Amniotic epithelial cell (primary cell): Measurements from ENCODE around the gene IMMP2L.
"Not testable (repeated sequence)": the region's sequence is repeated elsewhere in the genome, so short reads cannot be mapped to it uniquely, and the experiment has no call there.

Experiments used
- DNase-seq: peaks from one replicate; pipeline ENCODE4 v3.0.0-alpha.2; 2010; ENCODE audit warnings: low read depth

The IMMP2L gene

DNA sequence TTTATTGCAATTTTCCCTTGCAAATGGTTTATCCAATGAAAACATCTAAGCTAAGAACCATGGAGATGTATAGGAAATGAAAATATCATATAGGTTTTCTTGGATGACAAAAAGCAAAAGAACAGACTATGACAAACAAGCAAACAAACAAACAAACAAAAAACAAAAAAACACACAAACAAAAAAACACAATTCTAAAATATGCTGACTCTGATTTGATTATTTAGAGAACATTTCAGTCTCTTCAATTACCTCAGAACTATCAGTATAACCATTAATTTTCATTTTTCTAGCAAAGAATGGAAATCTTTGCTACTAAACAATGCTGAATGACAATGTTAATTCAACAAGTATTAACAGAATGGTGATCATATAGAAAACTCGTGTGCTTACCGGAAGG lies 840.9 kb downstream of the IMMP2L start:
- DNase-seq = no peak

DNA sequence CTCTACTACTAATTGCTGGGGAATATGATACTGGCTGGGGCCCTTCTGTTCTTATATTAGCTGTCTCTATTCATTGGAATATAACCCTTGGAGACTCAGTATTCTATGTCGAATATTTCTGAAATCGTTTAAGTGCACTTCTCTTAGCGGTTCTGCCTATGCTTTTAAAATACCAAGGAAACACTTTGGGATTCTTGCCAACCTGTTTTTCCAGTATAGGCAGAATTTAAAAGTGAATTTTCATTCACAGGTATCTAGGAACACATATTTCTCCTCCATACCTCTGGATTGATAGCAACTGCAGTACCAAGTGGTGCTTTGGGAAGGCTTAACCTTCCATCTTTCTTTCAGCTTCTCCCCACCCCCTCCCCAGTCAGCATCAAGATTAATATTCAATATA lies 841.7 kb downstream of the IMMP2L start:
- DNase-seq = no peak

DNA sequence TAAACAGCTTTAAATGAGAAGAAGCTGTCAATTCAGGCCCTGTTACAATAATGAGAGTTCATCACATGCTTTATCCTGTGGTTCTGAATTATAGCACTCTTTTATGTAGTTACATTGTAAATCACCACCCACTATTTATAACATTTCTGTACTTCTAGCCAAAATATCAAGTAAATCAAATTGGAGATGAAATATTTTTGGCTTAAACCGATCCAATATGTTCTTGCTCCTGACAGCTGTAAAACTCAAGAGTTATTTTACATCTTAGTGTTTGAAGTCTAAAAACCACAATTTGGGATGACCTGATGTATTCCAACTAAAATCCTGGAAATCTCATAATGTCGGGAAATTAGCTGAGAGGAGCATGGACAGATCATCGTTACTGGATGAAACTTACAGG lies 842.6 kb downstream of the IMMP2L start:
- DNase-seq = no peak

DNA sequence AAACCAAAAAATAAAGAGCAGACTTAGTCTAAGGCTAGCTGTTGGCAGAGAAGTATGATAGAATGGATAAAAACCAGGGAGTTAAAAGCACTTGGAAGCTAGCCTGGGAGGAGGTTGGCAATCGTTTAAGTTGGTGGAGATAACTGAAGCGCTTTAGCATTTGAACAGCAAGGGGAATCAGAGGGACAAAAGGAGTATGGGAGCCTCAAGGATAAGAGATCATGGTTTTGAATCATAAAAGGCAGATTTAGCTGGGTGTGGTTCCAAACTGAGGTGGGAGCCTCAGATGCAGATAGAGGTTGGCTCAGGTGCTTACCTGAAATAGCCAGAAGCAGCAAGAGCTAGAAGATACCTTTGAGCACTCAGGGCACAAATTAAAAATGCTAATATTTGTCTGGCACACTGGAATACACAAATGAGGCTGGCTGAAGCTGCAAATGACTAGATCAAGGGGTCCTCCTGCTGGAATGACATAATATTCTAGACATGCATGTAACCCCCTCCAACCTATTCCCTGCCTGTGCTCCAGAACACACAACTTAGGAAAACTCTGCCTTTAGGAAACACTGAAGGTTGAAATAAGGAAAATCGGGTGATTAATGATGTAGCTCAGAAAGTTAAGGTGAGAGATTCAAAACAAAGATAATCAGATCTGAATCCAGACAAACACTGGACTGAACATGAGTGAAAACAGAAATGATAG lies 843.6 kb downstream of the IMMP2L start:
- DNase-seq = no peak

DNA sequence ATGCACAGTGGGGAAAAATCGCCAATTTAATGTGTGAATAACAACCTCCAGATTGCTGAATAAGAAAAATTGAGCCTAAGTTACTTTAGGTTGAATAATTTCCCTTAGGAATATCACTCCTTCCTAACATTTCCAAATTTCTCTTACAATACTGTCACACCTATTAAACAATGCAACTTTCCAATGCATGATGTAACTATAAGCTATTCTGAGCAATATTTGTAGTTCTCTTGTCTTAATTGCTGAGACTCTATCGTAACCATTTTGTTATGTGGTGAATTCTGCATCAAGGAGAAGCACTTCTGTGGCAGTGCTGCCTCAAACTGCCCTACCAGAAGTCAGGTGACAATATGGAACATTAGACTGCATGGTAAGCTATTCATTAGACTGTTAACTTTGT lies 858.1 kb downstream of the IMMP2L start:
- DNase-seq = no peak

DNA sequence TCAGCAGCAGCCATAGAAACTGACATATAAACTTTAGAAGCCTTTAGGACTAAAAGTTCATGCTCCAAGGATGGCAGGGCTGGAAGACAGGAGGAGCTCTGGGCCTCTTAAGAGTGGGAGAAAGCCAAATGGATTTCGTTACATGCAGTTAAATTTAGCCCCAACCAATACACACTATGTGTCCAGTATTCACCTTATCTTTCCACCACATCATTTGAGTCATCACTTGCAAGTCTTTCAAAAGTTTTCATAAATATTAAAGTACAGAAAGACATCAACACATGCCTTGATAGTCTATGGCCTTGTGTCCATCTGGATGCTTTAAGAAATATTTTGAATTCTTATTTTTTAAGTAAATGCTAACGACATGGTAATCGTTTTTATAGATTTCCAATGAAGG lies 863.7 kb downstream of the IMMP2L start:
- peak; percentile 0 for DNase-seq

DNA sequence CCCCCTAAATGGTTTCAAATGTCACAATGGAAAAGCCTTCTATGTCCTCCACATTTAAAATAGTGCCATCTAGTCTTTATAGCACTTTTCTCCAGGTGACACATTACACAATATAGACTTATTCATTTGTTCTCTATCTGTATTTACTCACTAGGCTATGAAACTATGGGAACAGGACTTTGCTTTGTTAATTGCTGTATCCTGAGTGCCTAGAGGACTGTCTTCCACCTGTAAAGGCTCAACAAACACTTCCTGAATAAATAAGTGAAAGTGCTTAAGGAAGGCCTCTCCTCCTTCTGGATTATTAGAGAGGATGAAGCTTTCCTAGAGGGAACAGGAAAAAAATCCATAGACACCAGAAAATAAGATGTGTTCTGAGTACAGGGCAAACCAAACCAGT lies 868.9 kb downstream of the IMMP2L start:
- DNase-seq = no peak

DNA sequence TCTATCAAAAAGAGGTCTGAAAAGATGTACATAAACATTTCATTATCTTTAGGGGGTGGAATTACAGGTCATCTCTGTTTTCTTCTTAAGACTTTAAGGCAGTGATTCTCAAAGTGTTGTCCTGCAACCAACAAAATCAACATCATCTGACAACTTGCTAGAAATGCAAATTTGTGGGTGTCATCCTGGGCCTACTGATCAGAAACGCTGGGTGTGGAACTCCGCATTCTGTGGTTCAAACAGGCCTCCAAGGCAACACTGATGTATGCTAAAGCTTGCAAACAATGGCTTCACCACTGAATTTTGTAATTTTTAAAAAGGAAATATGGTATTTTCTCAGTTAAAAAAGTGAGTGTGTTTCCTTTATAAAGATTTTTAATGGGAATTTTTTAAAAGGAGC lies 873.4 kb downstream of the IMMP2L start:
- no peak for DNase-seq

DNA sequence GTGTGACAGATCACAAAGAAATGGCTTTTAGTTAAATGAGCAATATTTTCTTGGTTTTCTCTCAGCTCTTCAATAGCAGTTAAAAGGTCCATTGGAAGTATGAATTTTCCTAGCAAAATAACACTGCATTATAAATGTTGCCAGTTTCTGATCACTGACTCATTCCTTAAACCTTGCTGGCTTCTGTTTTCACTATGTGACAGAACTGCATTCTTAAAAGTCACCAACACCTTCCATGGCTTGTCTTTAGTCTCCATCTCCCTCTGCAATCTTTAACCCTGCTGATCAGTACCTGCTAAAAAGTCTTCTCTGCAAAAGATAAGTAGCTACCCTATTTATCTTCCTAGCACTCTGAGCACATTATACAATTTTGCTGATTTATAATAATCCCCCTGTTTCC lies 876.4 kb downstream of the IMMP2L start:
- DNase-seq = no peak

DNA sequence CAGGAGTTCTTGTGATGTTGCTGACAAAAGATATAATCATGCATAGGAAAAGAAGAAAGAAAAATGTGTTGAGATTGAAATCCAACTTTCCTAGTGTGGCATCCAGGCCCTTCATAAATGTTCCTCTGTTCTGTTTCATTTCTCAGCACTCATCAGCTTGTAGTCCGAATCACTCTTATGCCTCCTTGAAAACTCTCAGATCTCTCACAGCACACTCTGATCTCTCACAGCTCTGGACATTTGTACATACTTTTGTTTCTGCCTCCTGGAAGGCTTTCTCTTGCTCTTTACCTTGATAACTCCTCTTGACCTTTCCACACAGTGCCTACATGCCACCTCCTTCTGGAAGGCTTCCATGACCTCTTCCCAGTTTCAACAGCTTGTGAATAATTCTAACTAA lies 880.4 kb downstream of the IMMP2L start:
- no peak for DNase-seq

DNA sequence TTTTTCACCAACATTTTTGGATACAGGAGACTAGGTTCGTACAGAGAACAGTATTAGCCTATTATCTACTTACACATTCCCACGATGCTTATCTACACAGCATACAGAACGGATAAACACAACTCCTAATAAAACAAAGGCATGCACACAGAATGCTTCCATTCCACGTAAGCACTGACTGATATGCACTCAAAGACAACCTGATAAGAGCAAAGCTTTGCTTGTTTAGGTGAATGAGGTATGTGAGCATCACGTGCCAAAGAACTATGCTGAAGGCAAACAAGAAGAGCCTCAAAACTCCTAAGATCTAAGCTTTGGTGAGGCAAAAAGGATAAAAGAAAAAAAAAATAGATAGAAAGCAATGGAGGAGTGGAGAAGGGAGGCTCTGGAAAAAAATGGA lies 884.9 kb downstream of the IMMP2L start:
- DNase-seq = no peak

DNA sequence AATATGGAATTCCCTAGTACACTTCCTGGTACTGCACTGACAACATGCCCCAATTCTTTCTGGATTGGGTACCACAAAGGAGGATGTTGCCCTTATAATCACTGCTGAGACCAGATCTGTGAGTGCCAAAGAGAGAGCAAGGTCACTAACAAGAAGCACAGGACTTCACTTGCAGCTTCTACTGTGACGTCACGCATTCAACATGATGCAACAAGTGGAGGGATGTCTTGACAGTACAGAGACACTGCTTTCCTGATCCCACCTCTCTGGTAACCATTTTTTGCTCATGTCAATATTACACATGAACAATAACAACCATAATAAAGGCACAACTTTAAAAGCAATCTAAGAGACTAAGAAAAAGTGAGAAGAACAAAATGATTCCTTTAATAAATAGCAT lies 885.5 kb downstream of the IMMP2L start:
- DNase-seq = no peak

DNA sequence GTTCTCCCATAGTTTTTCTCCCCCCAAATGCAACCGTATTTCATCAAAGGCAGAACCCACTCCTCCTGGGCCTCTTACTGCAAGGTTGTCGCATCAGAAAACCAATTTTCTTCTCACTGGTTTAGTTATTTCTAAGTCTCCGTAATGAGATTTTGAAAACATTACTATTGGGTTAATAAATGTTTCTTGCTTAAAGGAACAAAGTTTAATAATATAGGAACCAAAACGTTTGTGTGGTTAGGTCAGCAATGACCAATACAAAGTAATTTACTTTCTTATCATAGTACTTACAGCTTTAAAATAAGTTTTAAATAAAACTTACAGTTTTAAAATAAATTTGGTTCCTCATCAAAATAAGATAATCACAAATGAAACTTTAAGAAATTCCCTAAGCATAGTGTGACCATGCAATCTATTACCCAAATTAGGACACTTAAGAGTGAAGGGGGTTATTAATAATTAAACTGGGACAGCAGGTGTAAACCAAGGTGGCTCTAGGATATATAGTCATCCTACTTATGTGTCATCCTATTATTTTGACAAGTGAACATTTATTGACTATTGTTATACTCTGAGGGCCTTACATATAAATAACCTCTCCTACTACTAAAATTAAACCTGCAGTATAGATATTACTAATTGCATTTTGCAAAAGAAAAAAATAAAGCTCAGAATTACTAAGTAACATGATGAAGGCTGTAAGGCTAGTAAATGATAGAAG lies 886.7 kb downstream of the IMMP2L start:
- no peak for DNase-seq

DNA sequence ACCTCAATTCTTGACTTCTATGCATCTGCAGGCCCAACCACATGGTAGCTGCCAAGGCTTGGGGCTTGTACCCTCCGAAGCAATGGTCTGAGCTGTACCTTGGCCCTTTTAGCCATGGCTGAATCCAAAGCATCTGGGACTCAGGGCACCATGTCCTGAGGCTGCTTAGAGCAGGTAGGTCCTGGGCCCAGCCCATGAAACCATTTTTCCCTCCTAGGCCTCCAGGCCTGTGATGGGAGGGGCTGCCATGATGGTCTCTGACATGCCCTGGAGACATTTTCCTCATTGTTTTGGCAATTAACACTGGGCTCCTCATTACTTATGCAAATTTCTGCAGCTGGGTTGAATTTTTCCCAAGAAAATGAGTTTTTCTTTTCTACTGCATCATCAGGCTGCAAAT lies 889.1 kb downstream of the IMMP2L start:
- DNase-seq = no peak

DNA sequence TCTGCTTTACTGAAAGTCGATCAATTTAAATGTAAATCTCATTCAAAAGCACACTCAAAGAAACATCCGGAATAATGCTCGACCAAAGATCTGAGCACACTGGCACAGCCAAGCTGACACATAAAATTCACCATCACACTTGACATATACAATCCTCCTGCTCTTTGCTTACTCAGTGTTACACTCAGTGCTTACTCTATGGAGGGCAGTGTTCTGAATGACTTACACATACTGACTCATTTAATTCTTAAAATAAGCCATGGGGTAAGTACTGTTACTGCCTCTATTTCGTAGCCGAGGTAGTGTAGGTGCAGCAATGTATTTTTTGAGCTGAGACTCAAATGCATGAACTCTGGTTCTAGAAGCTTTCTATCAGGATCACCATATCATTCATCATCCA lies 892.9 kb downstream of the IMMP2L start:
- DNase-seq = no peak

DNA sequence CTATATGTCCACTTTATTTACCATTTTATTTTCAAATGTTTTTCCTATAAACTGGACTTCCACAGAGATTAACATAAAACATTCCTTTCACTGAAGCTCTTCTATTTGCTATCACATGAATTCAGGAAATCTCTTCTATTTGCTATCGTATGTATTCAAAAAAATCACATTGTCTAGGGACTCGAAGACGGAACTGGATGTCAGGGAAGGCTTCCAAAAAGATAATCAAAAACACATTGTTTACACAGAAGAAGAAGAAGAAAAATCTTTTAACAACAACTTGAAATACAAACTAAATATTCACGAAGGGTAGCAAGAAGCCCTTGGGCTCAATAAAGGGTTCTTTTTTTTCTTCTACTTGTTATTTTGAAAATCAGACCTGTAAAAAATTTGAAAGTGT lies 897.5 kb downstream of the IMMP2L start:
- DNase-seq = no peak

DNA sequence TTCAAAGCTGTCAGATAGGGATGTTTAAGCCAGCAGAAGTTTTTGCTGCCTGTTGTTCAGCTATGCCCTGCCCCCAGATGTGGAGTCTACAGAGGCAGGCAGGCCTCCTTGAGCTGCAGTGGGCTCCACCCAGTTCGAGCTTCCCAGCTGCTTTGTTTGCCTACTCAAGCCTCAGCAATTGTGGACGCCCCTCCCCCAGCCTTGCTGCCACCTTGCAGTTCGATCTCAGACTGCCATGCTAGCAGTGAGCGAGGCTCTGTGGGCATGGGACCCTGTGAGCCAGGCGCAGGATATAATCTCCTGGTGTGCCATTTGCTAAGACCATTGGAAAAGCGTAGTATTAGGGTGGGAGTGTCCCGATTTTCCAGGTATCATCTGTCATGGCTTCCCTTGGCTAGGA lies 901.7 kb downstream of the IMMP2L start:
- not testable (repeated sequence) for DNase-seq

DNA sequence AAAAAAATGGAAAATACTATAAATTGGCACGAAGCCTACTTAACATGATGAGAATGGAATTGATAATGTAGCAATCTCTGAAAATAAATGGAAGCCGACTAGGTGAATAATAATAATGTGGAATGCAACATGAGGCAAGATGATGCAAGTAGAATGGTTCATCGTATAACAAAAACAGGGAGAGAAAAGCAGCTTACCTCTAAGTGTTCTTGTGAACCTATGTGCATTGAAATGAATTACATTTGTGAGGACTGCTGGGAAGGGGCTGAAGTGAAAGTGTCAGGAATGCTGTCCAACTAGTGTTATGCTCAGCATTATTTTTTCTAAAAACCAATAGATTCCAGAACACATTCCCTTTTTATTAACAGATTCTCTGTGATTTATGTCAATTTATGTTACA lies 912.0 kb downstream of the IMMP2L start:
- no peak for DNase-seq

DNA sequence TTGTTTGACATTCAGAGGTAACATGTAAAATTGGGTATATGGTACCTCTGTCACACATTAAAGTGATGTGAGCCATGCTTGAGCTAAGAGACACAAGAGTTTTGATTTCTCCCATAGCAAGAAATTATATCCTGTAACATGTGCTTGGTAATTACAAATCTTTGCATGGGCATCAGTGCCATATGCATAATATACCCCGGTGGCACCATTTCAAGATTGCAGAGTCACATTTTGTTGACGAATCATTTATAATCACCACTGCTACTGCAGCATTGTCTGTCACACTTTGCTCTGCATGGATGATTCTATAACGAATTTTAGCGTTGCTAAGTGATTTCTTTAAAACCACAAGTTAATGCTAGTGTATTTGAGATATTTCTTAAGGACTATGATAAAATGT lies 915.0 kb downstream of the IMMP2L start:
- DNase-seq = no peak

DNA sequence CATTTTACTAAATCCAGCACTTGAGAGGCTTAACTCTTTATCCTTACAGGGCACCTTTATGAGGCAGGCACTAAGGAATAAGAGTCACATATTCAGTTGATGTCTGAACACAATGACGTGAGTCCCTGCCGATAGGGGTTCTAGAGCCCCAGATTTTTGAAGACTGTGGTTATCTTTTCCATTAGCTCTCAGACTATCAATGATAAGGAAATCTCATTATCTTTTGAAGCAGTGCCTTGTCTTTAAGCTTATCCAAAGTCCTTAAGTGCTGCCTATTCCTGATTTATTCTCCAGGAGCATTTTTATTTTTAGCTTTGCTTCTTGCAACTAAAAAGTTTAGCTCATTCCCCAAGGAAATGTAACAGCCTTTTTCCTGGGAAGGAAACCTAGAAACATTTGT lies 915.5 kb downstream of the IMMP2L start:
- no peak for DNase-seq

DNA sequence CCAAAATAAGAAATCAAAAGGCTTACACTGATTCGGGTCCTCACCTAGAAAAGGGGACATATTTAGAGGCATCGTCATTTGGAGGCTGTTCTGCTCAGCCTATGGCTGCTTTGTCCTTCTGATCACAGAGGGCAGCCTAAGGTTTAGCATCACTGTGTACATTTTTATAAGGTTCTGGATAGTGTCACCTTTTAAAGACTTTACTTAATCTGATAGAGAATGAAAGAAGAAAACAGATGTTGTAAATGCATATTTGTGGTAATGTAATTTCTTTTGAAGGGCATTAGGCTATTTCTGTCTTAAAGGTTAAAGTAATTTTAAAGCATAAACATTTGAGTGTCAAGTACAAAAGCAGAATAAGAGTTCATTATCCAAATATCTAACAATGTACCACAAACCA lies 916.7 kb downstream of the IMMP2L start:
- DNase-seq = no peak

DNA sequence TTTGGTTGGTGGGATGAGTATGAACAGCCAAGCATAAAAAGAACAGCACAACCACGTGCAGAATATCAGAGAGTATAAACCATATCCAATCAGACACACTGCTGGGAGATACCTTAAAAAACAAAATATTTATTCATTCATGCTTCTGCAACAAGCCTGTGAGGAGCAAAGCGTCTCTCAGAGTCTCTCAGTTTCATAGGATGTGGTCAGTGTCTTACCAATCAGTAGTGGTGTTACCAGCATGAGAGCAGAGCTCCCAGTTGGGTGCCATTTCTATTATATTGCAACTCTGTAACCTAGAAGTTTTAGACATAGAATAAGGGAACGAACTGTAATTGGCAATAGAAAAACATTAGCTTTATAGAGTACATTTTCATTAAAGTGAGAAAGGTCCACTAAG lies 917.2 kb downstream of the IMMP2L start:
- no peak for DNase-seq

DNA sequence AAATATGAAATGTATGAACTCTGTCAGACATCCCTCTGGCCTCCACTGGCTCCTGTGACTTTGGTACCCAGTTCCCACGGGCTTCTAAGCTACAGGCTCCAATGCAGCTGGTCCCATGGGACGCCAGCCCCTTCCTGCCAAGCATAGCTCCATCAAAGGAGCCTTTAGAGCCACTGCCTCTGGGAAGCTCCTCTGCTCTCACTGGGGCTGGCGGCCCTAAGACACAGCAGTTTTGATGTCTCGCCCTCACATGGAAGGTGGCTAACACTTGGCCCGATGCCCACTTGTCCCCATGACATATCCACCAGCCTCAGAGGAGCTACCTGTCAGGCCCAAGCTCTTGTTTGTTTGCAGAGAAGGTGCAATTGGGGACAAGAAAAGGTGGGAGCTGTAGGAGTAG lies 925.0 kb downstream of the IMMP2L start:
- DNase-seq = no peak

DNA sequence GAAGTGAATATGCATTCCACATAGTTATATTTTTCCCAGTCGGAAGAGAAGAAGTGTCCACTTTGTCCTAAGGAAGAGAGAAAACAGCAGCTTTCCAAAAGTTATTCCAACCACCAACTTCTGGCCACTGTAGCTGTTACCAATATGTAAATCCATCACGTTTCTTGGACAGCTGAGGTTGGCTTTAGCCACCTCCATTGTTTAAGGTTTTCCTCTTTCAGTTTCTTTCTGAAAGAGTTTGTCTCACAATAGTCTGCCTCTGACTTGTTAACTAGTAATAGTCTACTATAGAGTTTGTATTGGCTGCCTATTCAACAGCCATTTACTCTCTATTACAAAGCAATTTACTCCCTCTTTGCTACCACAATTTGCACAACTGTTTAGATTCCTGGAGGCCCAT lies 929.0 kb downstream of the IMMP2L start:
- no peak for DNase-seq
